ENCODE data around the gene PIP5KL1. TPM values are rescaled to one million over a fixed set of nuclear protein-coding genes. Genes with fewer than 3 reads are reported as not detected.

PIP5KL1 gene
- total RNA-seq, 1 experiment from 2014 or later: 21.9 TPM

- Histone ChIP-seq H3F3A (ENCODE audit: insufficient read depth, low read depth) (peaks cover 38% of the 10 kb centered on the region), H3K4me1 (replicated peaks; ENCODE audit: insufficient read depth) (peaks cover 84% of the 10 kb centered on the region), H3K9me3 (ENCODE audit: insufficient read depth, low read depth) (no peaks in the 10 kb centered on the region), H3K27ac (no peak overlapping the region), H3K36me3 (ENCODE audit: low read depth) (peaks cover 5% of the 10 kb centered on the region; the same call in 1 of the 2 replicates), H2AFZ (no peak overlapping the region), H3K9me2 (ENCODE audit: insufficient read depth) (no peaks in the 10 kb centered on the region), H3K79me2 (ENCODE audit: low read depth) (peaks cover 100% of the 10 kb centered on the region), H4K20me1 (ENCODE audit: insufficient read depth) (peaks cover 91% of the 10 kb centered on the region), H3K4me3 (no peak overlapping the region), H3K4me2 (peak overlapping the region; percentile 87), H3K27me3 (ENCODE audit: insufficient read depth, low read depth) (no peaks in the 10 kb centered on the region)
- no TSS peak for BruUV-seq (replicated peaks)
- CTCF ChIA-PET: interaction anchor here (0.6 kb wide), 2 partner anchors 11 to 162 kb away, joined by 4 to 7 read pairs; no protein-coding TSS in a partner anchor
- no peak for DNase-seq
- no peak for TF ChIP-seq EZH2 (IDR thresholded peaks at IDR 0.05; ENCODE audit: low read depth)
- no peak for TF ChIP-seq CTCF (conservative IDR thresholded peaks at IDR 0.05)
- POLR2A ChIA-PET (ENCODE audit: unreplicated experiment): interaction anchor here (0.6 to 0.9 kb wide), 2 partner anchors 31 to 124 kb away, joined by 3 to 8 read pairs; no protein-coding TSS in a partner anchor
- intact Hi-C loops (cut with micrococcal nuclease; ENCODE audit: unreplicated experiment): no loop called here
These were observed 44.2 kb upstream of the PIP5KL1 start for GRCh38 chr9:127974769-127975261.

GRCh38 chr9:127974001-127974768 lies 43.6 kb upstream of the PIP5KL1 start:
- Histone ChIP-seq H3K9me3 (ENCODE audit: insufficient read depth, low read depth) (no peaks in the 10 kb centered on the region), H4K20me1 (ENCODE audit: insufficient read depth) (peaks cover 85% of the 10 kb centered on the region), H3K36me3 (ENCODE audit: low read depth) (peaks cover 5% of the 10 kb centered on the region; the same call in 1 of the 2 replicates), H3K4me1 (replicated peaks; ENCODE audit: insufficient read depth) (peaks cover 90% of the 10 kb centered on the region), H3K79me2 (ENCODE audit: low read depth) (peaks cover 100% of the 10 kb centered on the region), H3K27me3 (ENCODE audit: insufficient read depth, low read depth) (no peaks in the 10 kb centered on the region), H3K4me2 (peak overlapping the region; percentile 87), H2AFZ (no peak overlapping the region), H3K4me3 (no peak overlapping the region), H3K9me2 (ENCODE audit: insufficient read depth) (no peaks in the 10 kb centered on the region), H3K27ac (no peak overlapping the region), H3F3A (ENCODE audit: insufficient read depth, low read depth) (peaks cover 44% of the 10 kb centered on the region)
- BruUV-seq (replicated peaks): no TSS peak
- no peak for TF ChIP-seq EZH2 (IDR thresholded peaks at IDR 0.05; ENCODE audit: low read depth)
- intact Hi-C loops (cut with micrococcal nuclease; ENCODE audit: unreplicated experiment): no loop called here
- ChIA-PET POLR2A (ENCODE audit: unreplicated experiment) (interaction anchor here (0.6 to 0.9 kb wide), 2 partner anchors 30 to 124 kb away, joined by 3 to 8 read pairs; no protein-coding TSS in a partner anchor), CTCF (interaction anchor here (0.6 kb wide), 1 partner anchor 162 kb away, joined by 7 read pairs; no protein-coding TSS in a partner anchor)
- no peak for DNase-seq

GRCh38 chr9:127973169-127974000 lies 42.8 kb upstream of the PIP5KL1 start:
- DNase-seq: no peak
- no peak for TF ChIP-seq CTCF (conservative IDR thresholded peaks at IDR 0.05)
- TF ChIP-seq EZH2 (IDR thresholded peaks at IDR 0.05; ENCODE audit: low read depth): no peak
- Histone ChIP-seq H3K27ac (no peak overlapping the region; the same call in 1 of the 2 replicates), H3K4me1 (replicated peaks; ENCODE audit: insufficient read depth) (peaks cover 97% of the 10 kb centered on the region), H3K4me3 (no peak overlapping the region), H2AFZ (no peak overlapping the region), H3K79me2 (ENCODE audit: low read depth) (peaks cover 100% of the 10 kb centered on the region), H3K9me2 (ENCODE audit: insufficient read depth) (no peaks in the 10 kb centered on the region), H4K20me1 (ENCODE audit: insufficient read depth) (peaks cover 77% of the 10 kb centered on the region), H3K4me2 (peak overlapping the region; percentile 87; the same call in 1 of the 2 replicates), H3K27me3 (ENCODE audit: insufficient read depth, low read depth) (no peaks in the 10 kb centered on the region), H3K9me3 (ENCODE audit: insufficient read depth, low read depth) (no peaks in the 10 kb centered on the region), H3K36me3 (ENCODE audit: low read depth) (peaks cover 5% of the 10 kb centered on the region; the same call in 1 of the 2 replicates), H3F3A (ENCODE audit: insufficient read depth, low read depth) (peaks cover 52% of the 10 kb centered on the region)
- intact Hi-C loops (cut with micrococcal nuclease; ENCODE audit: unreplicated experiment): no loop called here
- BruUV-seq (replicated peaks): no TSS peak
- CTCF ChIA-PET: no interaction called here
- POLR2A ChIA-PET (ENCODE audit: unreplicated experiment): no interaction called here

Measured in PC-9 (cell line).